IMR-90 (cell line): Measurements from ENCODE around the gene KLHL11. TPM values are rescaled to one million over a fixed set of nuclear protein-coding genes. Genes with fewer than 3 reads are reported as not detected.

Experiments used
- ATAC-seq: fragments of 200-7000 bp; cut with Tn5 transposase; 2 replicates; pipeline ENCODE4 v1.9.1; 2020; ENCODE audit warnings: low read depth, mild to moderate bottlenecking, moderate library complexity
- BruUV-seq: library from RNA; stranded (reverse); fragments of 400-500 nt; replicated peaks from 2 replicates; lab custom pipeline; 2021; lab: Mats Ljungman, UMichigan
- CTCF ChIA-PET: fragments of 300-600 bp; formaldehyde crosslinking; extraction: SDS; loops from one replicate; lab custom pipeline; 2021; ENCODE audit warnings: antibody characterized with exemption; lab: Yijun Ruan, JAX
- POLR2A ChIA-PET: fragments of 300-600 bp; sonication (Branson Sonifier 250); formaldehyde crosslinking; loops from one replicate; lab custom pipeline; 2022; ENCODE audit warnings: antibody characterized with exemption; ENCODE audit not compliant: unreplicated experiment; lab: Charles Lee
- DNase-seq: peaks from one replicate; pipeline ENCODE4 v3.0.0; 2013
- H2AFZ ChIP-seq: replicated peaks from 2 replicates; pipeline ENCODE3; 2013; ENCODE audit warnings: low read length, mild to moderate bottlenecking; ENCODE audit not compliant: poor library complexity
- H2AK5ac ChIP-seq: 2 replicates; pipeline ENCODE4 v1.6.1; 2013; ENCODE audit warnings: low read depth, low read length, inconsistent platforms
- H2AK9ac ChIP-seq: replicated peaks from 2 replicates; pipeline ENCODE3; 2013; ENCODE audit warnings: mild to moderate bottlenecking, low read depth, low read length, moderate library complexity; ENCODE audit not compliant: poor library complexity
- H2BK120ac ChIP-seq: 2 replicates; pipeline ENCODE4 v1.6.1; 2013; ENCODE audit warnings: low read depth, low read length, inconsistent platforms
- H2BK15ac ChIP-seq: 3 replicates; pipeline ENCODE4 v1.6.1; 2013; ENCODE audit warnings: low read depth, low read length, inconsistent platforms
- H2BK20ac ChIP-seq: 2 replicates; pipeline ENCODE4 v1.6.1; 2013; ENCODE audit warnings: low read depth, mild to moderate bottlenecking, inconsistent platforms, low read length, moderate library complexity
- H2BK5ac ChIP-seq: 2 replicates; pipeline ENCODE4 v1.6.1; 2013; ENCODE audit warnings: mild to moderate bottlenecking, low read depth, low read length, inconsistent platforms; ENCODE audit not compliant: poor library complexity, severe bottlenecking
- H3K14ac ChIP-seq: replicated peaks from 2 replicates; pipeline ENCODE4 v1.6.1; 2013; ENCODE audit warnings: low read depth, low read length, inconsistent platforms
- H3K18ac ChIP-seq: 2 replicates; pipeline ENCODE4 v1.6.1; 2013; ENCODE audit warnings: low read depth, low read length, control low read depth
- H3K23ac ChIP-seq: 2 replicates; pipeline ENCODE4 v1.6.1; 2013; ENCODE audit warnings: low read depth, low read length, inconsistent platforms
- H3K27ac ChIP-seq: 2 replicates; pipeline ENCODE4 v1.5.1; 2013; ENCODE audit warnings: mild to moderate bottlenecking, control low read depth, low read length; ENCODE audit not compliant: insufficient read depth
- H3K27me3 ChIP-seq: 2 replicates; pipeline ENCODE4 v1.6.1; 2013; ENCODE audit warnings: low read length; ENCODE audit not compliant: control insufficient read depth, insufficient read depth
- H3K36me3 ChIP-seq: 2 replicates; pipeline ENCODE4 v1.6.1; 2013; ENCODE audit warnings: low read length, mixed read lengths; ENCODE audit not compliant: control insufficient read depth, insufficient read depth
- H3K4ac ChIP-seq: 2 replicates; pipeline ENCODE4 v1.6.1; 2013; ENCODE audit warnings: low read depth, low read length, inconsistent platforms
- H3K4me1 ChIP-seq: 2 replicates; pipeline ENCODE4 v1.6.1; 2013; ENCODE audit warnings: low read length, mixed read lengths; ENCODE audit not compliant: control insufficient read depth, insufficient read depth
- H3K4me2 ChIP-seq: 2 replicates; pipeline ENCODE4 v1.6.1; 2013; ENCODE audit warnings: low read depth, mild to moderate bottlenecking, control low read depth, low read length, moderate library complexity
- H3K4me3 ChIP-seq: 2 replicates; pipeline ENCODE4 v1.5.1; 2013; ENCODE audit warnings: low read depth, mild to moderate bottlenecking, control low read depth, low read length, moderate library complexity; ENCODE audit not compliant: insufficient read depth
- H3K56ac ChIP-seq: 2 replicates; pipeline ENCODE4 v1.6.1; 2013; ENCODE audit warnings: low read length, inconsistent platforms; ENCODE audit not compliant: insufficient read depth; ENCODE audit errors: extremely low read depth
- H3K79me1 ChIP-seq, 2 experiments: 2 replicates each; pipeline ENCODE4 v1.6.1; 2013; ENCODE audit warnings: low read length in 2 of 2, inconsistent platforms in 1 of 2, low read depth in 1 of 2
- H3K9ac ChIP-seq: 2 replicates; pipeline ENCODE4 v1.6.1; 2013; ENCODE audit warnings: low read depth, low read length, control low read depth
- H3K9me1 ChIP-seq: 2 replicates; pipeline ENCODE4 v1.6.1; 2013; ENCODE audit warnings: low read length, inconsistent platforms; ENCODE audit not compliant: insufficient read depth
- H3K9me3 ChIP-seq: 2 replicates; pipeline ENCODE4 v1.6.1; 2013; ENCODE audit warnings: low read length; ENCODE audit not compliant: control insufficient read depth, insufficient read depth
- H4K20me1 ChIP-seq: 2 replicates; pipeline ENCODE4 v1.6.1; 2013; ENCODE audit warnings: low read length, inconsistent platforms; ENCODE audit not compliant: insufficient read depth
- H4K5ac ChIP-seq: 2 replicates; pipeline ENCODE4 v1.6.1; 2013; ENCODE audit warnings: mild to moderate bottlenecking, low read depth, low read length, control low read depth
- H4K8ac ChIP-seq, 2 experiments: 2 replicates each; pipeline ENCODE4 v1.6.1; 2013; ENCODE audit warnings: low read depth in 2 of 2, low read length in 2 of 2, control low read depth in 1 of 2, inconsistent platforms in 1 of 2
- H4K91ac ChIP-seq: 2 replicates; pipeline ENCODE4 v1.6.1; 2013; ENCODE audit warnings: low read depth, low read length, inconsistent platforms; ENCODE audit not compliant: insufficient read depth
- BHLHE40 ChIP-seq: fragments of 150-350 bp; IDR thresholded peaks from 2 replicates; pipeline ENCODE4 v1.6.1; 2016; ENCODE audit warnings: mild to moderate bottlenecking, low read depth, low read length
- MAFK ChIP-seq: IDR thresholded peaks from 2 replicates; pipeline ENCODE4 v1.6.1; 2012; ENCODE audit warnings: low read depth, low read length, improper control_type of control experiment
- MXI1 ChIP-seq: IDR thresholded peaks from 2 replicates; pipeline ENCODE4 v1.6.1; 2012; ENCODE audit warnings: low read depth, mild to moderate bottlenecking, low read length, moderate library complexity, borderline replicate concordance
- WGBS, 2 experiments: methylation state at CpG; one replicate each; pipeline versions ENCODE4 v1.1.5 to v1.1.7; 2013; ENCODE audit warnings: missing lambda C conversion rate in 2 of 2; ENCODE audit not compliant: insufficient read length in 1 of 2; ENCODE audit errors: extremely low coverage in 2 of 2; 5-methylcytosine and 5-hydroxymethylcytosine counted together
- dilution Hi-C: fragments of 300-500 bp; cut with HindIII; formaldehyde crosslinking; loops from one replicate; pipeline ENCODE4 v1.14.3; 2018; ENCODE audit warnings: low sequenced_read_pairs; ENCODE audit not compliant: unreplicated experiment
- in situ Hi-C: fragments of 300-500 bp; cut with MboI; formaldehyde crosslinking; loops from 3 replicates; pipeline ENCODE4 v1.14.3; 2019; ENCODE audit warnings: low sequenced_read_pairs, inconsistent platforms, mixed read lengths
- intact Hi-C: fragments of 100-400 bp; cut with micrococcal nuclease; formaldehyde crosslinking; loops from 2 replicates; pipeline ENCODE4 v1.10.0; 2022
- polyA plus RNA-seq, 3 experiments: library from polyadenylated mRNA; depleted of rRNA; stranded (reverse); fragments of >200 nt; gene quantifications; 2 replicates each; pipeline ENCODE4 v1.2.3, GENCODE V29; 2012; ENCODE audit warnings: low replicate concordance in 1 of 3
- total RNA-seq: library from RNA; depleted of rRNA; stranded (reverse); fragments of >200 nt; gene quantifications from 2 replicates; pipeline ENCODE4 v1.2.3, GENCODE V29; 2012

Gene KLHL11
- total and polyA plus RNA-seq, 2 of the 4 experiments (the other 2 are of a cell fraction), result 4.1 to 38.5 TPM

GRCh38 chr17:41906465-41907184 is 41.4 kb upstream of the KLHL11 start:
- Histone ChIP-seq H3K36me3 (peaks cover 78% of the 10 kb centered on the region), H3K4me1 (peaks cover 33% of the 10 kb centered on the region), H4K8ac (peak overlapping the region; percentile 36 to 38; a peak in 2 of 4 replicates), H2AK9ac (peak overlapping the region; percentile 91), H4K91ac (peak overlapping the region; percentile 73), H3K9me1 (peaks cover 41% of the 10 kb centered on the region), H3K9me3 (no peaks in the 10 kb centered on the region), H3K27ac (peak overlapping the region; percentile 50), H3K4ac (peak overlapping the region; percentile 93), H3K23ac (peak overlapping the region; percentile 89), H4K20me1 (peaks cover 39% of the 10 kb centered on the region), H2BK20ac (peak overlapping the region; percentile 27; the same call in 1 of the 2 replicates), H2AFZ (peak overlapping the region; percentile 73), H3K4me2 (peak overlapping the region; percentile 29), H3K79me1 (peaks cover 61 to 87% of the 10 kb centered on the region in 2 experiments), H2BK15ac (peak overlapping the region; percentile 37; the same call in 2 of the 3 replicates), H4K5ac (peak overlapping the region; percentile 65), H3K18ac (peak overlapping the region; percentile 53), H3K56ac (peak overlapping the region; percentile 29; the same call in 1 of the 2 replicates), H3K4me3 (no peak overlapping the region), H2AK5ac (peak overlapping the region; percentile 99), H2BK5ac (peak overlapping the region; percentile 78), H3K14ac (peak overlapping the region; percentile 68), H3K9ac (peak overlapping the region; percentile 2; the same call in 1 of the 2 replicates), H2BK120ac (peak overlapping the region; percentile 31; the same call in 1 of the 2 replicates), H3K27me3 (no peaks in the 10 kb centered on the region)
- in situ Hi-C loops, result no loop called here
- dilution Hi-C loops, result no loop called here
- TF ChIP-seq MXI1 (no peak), MAFK (no peak), BHLHE40 (no peak)
- intact Hi-C loops, result no loop called here
- ChIA-PET POLR2A (no interaction called here), CTCF (no interaction called here)
- 88% methylated on average over 3 of the region's 15 CpGs; no CpG with 5 or more reads in 1 of the 2 experiments for WGBS, 2 experiments
- ATAC-seq (no peak), DNase-seq (peak; percentile 35)
- no TSS peak for BruUV-seq
